ENCODE data around the gene TBC1D2B. TPM values are rescaled to one million over a fixed set of nuclear protein-coding genes. Genes with fewer than 3 reads are reported as not detected.

TBC1D2B gene
- total and polyA plus RNA-seq, 7 experiments from 2014 or later: 7.4 to 119 (median 76.6) TPM

- Histone ChIP-seq H3K27ac (ENCODE audit: low read depth, low read length) (peak overlapping the region; percentile 42), H3K4me1 (ENCODE audit: control insufficient read depth in 2 of 2, insufficient read depth in 2 of 2, low read length in 2 of 2) (peaks cover 67% of the 10 kb centered on the region in 2 donors), H3K27me3 (ENCODE audit: control insufficient read depth in 2 of 2, insufficient read depth in 2 of 2, low read length in 2 of 2) (no peaks in the 10 kb centered on the region), H3K36me3 (ENCODE audit: control insufficient read depth in 2 of 3, insufficient read depth in 3 of 3, low read length in 3 of 3) (peaks cover 0 to 3% (median 0%) of the 10 kb centered on the region in 3 experiments), H3K4me3 (ENCODE audit: low read length) (no peak overlapping the region), H3K9me3 (ENCODE audit: control insufficient read depth in 2 of 3, low read length in 3 of 3) (no peaks in the 10 kb centered on the region)
- peak overlapping the region; percentile 56 to 82 (median 77) for H3K4me3 Mint-ChIP-seq
- intact Hi-C loops (cut with micrococcal nuclease): loop anchor here (2.0 kb wide), 3 partner anchors 15 to 73 kb away; no protein-coding TSS in a partner anchor
- CTCF ChIA-PET: interaction anchor here (1.1 to 2.8 kb wide), 12 partner anchors 9 to 71 kb away, joined by 4 to 15 read pairs (median 5); no protein-coding TSS in a partner anchor
- H3K4me1 Mint-ChIP-seq: peaks cover 70 to 91% (median 83%) of the 10 kb centered on the region in 7 donors
- no peaks in the 10 kb centered on the region for H3K27me3 Mint-ChIP-seq
- peak in 2 of 9 donors; percentile 15 to 33 for DNase-seq
- ATAC-seq: no peak
- peak overlapping the region; percentile 71 to 97 (median 92) for H3K27ac Mint-ChIP-seq
- H3K9me3 Mint-ChIP-seq: no peaks in the 10 kb centered on the region
- peaks cover 0 to 29% (median 15%) of the 10 kb centered on the region in 5 donors for H3K36me3 Mint-ChIP-seq
- POLR2A ChIA-PET: interaction anchor here (1.1 to 5.7 kb wide), 9 partner anchors 12 to 69 kb away, joined by 3 to 78 read pairs (median 4); no protein-coding TSS in a partner anchor
Measured at GRCh38 chr15:78035321-78035751, 42.2 kb downstream of the TBC1D2B start.

DNA sequence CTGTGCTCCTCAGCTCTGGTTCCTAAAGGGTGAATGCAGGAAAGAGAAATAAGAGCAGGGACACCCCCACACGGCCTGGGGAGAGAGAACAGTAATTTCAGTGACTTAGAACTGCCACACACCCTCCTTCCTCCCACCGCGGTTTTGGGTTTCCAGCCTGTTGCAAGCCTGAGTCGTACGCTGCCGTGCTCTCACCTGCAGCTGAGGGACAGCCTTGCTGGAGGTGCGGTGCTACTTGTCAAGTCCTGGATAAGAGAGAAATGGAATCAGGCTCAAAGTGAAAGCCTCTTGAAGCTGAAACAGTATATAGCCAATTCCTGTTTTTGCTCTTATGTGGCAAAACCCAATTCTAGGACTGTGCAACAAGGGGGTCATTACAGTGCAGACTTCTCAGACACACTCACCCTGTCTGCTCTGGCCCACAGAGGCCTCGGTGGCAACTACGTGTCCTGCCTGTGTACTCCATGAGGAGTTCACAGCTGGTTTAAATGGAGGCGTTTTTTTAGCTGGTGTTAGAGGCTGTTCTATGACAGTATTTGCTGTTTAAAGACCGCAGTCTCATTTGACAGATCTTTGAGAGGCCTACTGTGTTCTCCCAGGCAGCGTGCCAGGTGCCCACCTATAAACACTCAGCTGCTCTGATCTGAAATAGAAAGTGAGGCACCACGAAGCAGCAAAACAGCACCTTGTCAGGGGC is 42.9 kb downstream of the TBC1D2B start:
- Mint-ChIP-seq H3K27me3 (no peaks in the 10 kb centered on the region), H3K9me3 (no peaks in the 10 kb centered on the region), H3K36me3 (peaks cover 0 to 25% (median 8%) of the 10 kb centered on the region in 5 donors), H3K4me3 (peak overlapping the region; percentile 56 to 82 (median 77)), H3K4me1 (peaks cover 65 to 84% (median 76%) of the 10 kb centered on the region in 7 donors), H3K27ac (peak overlapping the region; percentile 71 to 97 (median 92))
- Histone ChIP-seq H3K27ac (ENCODE audit: low read depth, low read length) (peak overlapping the region; percentile 42), H3K4me1 (ENCODE audit: control insufficient read depth in 2 of 2, insufficient read depth in 2 of 2, low read length in 2 of 2) (peaks cover 60% of the 10 kb centered on the region in 2 donors), H3K4me3 (ENCODE audit: low read length) (peak overlapping the region; percentile 21), H3K9me3 (ENCODE audit: control insufficient read depth in 2 of 3, low read length in 3 of 3) (no peaks in the 10 kb centered on the region), H3K27me3 (ENCODE audit: control insufficient read depth in 2 of 2, insufficient read depth in 2 of 2, low read length in 2 of 2) (no peaks in the 10 kb centered on the region), H3K36me3 (ENCODE audit: control insufficient read depth in 2 of 3, insufficient read depth in 3 of 3, low read length in 3 of 3) (peaks cover 0 to 5% (median 0%) of the 10 kb centered on the region in 3 experiments)
- CTCF ChIA-PET: interaction anchor here (0.6 to 2.8 kb wide), 14 partner anchors 10 to 206 kb away, joined by 4 to 15 read pairs (median 5); no protein-coding TSS in a partner anchor
- ATAC-seq: peak; percentile 87
- DNase-seq: peak; percentile 33 to 78 (median 75)
- intact Hi-C loops (cut with micrococcal nuclease): loop anchor here (1.0 to 2.0 kb wide), 9 partner anchors 8 to 74 kb away; partner anchors contain the start of gene TBC1D2B (in 1 of the 2)
- POLR2A ChIA-PET: interaction anchor here (0.8 to 5.7 kb wide), 16 partner anchors 9 to 839 kb away, joined by 3 to 78 read pairs (median 4); partner anchors contain the start of genes DNAJA4, MORF4L1 and TBC1D2B

GRCh38 chr15:78033864-78034263 is 43.6 kb downstream of the TBC1D2B start:
- H3K36me3 ChIP-seq (ENCODE audit: control insufficient read depth in 2 of 3, insufficient read depth in 3 of 3, low read length in 3 of 3): peaks cover 0 to 10% (median 0%) of the 10 kb centered on the region in 3 experiments
- peak overlapping the region; percentile 42 for H3K27ac ChIP-seq (ENCODE audit: low read depth, low read length)
- DNase-seq (peak in 7 of 9 donors; percentile 40 to 78 (median 67)), ATAC-seq (peak; percentile 63)
- no peaks in the 10 kb centered on the region for H3K27me3 ChIP-seq (ENCODE audit: control insufficient read depth in 2 of 2, insufficient read depth in 2 of 2, low read length in 2 of 2)
- Mint-ChIP-seq H3K27ac (peak overlapping the region; percentile 58 to 97 (median 92)), H3K4me3 (peak overlapping the region; percentile 51 to 82 (median 76)), H3K9me3 (no peaks in the 10 kb centered on the region), H3K36me3 (peaks cover 0 to 25% (median 8%) of the 10 kb centered on the region in 5 donors), H3K27me3 (no peaks in the 10 kb centered on the region), H3K4me1 (peaks cover 60 to 77% (median 68%) of the 10 kb centered on the region in 7 donors)
- H3K9me3 ChIP-seq (ENCODE audit: control insufficient read depth in 2 of 3, low read length in 3 of 3): no peaks in the 10 kb centered on the region
- H3K4me3 ChIP-seq (ENCODE audit: low read length): no peak overlapping the region
- ChIA-PET CTCF (interaction anchor here (0.6 to 2.8 kb wide), 9 partner anchors 17 to 207 kb away, joined by 3 to 15 read pairs (median 6); no protein-coding TSS in a partner anchor), POLR2A (interaction anchor here (0.6 to 5.7 kb wide), 14 partner anchors 9 to 840 kb away, joined by 3 to 78 read pairs (median 4); partner anchors contain the start of genes DNAJA4, MORF4L1 and TBC1D2B)
- peaks cover 52 to 57% of the 10 kb centered on the region in 2 donors for H3K4me1 ChIP-seq (ENCODE audit: control insufficient read depth in 2 of 2, insufficient read depth in 2 of 2, low read length in 2 of 2)
- intact Hi-C loops (cut with micrococcal nuclease): loop anchor here (1.0 to 2.0 kb wide), 9 partner anchors 8 to 75 kb away; partner anchors contain the start of gene TBC1D2B (in 1 of the 2)

DNA sequence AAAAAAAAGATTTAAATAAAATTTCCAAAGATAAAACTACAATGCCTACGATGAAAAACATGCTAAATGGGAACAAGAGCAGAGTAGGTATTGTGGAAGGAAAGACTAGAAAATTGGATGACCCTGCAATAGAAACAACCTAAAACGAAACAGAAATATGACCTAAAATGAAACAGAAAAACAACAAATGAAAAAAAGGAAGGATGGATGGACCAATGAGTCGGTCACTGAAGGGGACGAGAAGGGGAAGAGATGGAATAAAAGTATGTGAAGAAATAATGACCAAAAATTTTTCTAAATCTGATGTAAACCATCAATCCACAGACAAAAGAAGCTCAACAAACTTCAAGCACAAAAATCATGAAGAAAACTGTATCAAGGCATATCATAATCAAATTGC is 44.8 kb downstream of the TBC1D2B start:
- Mint-ChIP-seq H3K27me3 (no peaks in the 10 kb centered on the region), H3K4me1 (peaks cover 51 to 65% (median 57%) of the 10 kb centered on the region in 7 donors), H3K36me3 (peaks cover 3 to 22% (median 9%) of the 10 kb centered on the region in 5 donors), H3K4me3 (peak overlapping the region in 2 of 10 donors; percentile 14 to 44), H3K27ac (peak overlapping the region in 8 of 9 donors; percentile 2 to 93 (median 70)), H3K9me3 (no peaks in the 10 kb centered on the region)
- no peak for ATAC-seq
- DNase-seq: no peak
- no peak overlapping the region for H3K4me3 ChIP-seq (ENCODE audit: low read length)
- no peaks in the 10 kb centered on the region for H3K9me3 ChIP-seq (ENCODE audit: control insufficient read depth in 2 of 3, low read length in 3 of 3)
- H3K27me3 ChIP-seq (ENCODE audit: control insufficient read depth in 2 of 2, insufficient read depth in 2 of 2, low read length in 2 of 2): no peaks in the 10 kb centered on the region
- POLR2A ChIA-PET: interaction anchor here (0.6 to 5.7 kb wide), 3 partner anchors 18 to 266 kb away, joined by 3 to 78 read pairs (median 38); no protein-coding TSS in a partner anchor
- H3K36me3 ChIP-seq (ENCODE audit: control insufficient read depth in 2 of 3, insufficient read depth in 3 of 3, low read length in 3 of 3): peaks cover 0 to 21% (median 3%) of the 10 kb centered on the region in 3 experiments
- CTCF ChIA-PET: no interaction called here
- no peak overlapping the region for H3K27ac ChIP-seq (ENCODE audit: low read depth, low read length)
- H3K4me1 ChIP-seq (ENCODE audit: control insufficient read depth in 2 of 2, insufficient read depth in 2 of 2, low read length in 2 of 2): peaks cover 42 to 46% of the 10 kb centered on the region in 2 donors
- intact Hi-C loops (cut with micrococcal nuclease): no loop called here

GRCh38 chr15:78024883-78025282 is 52.6 kb downstream of the TBC1D2B start:
- ATAC-seq: no peak
- Histone ChIP-seq H3K36me3 (ENCODE audit: control insufficient read depth in 2 of 3, insufficient read depth in 3 of 3, low read length in 3 of 3) (peaks cover 19 to 77% (median 22%) of the 10 kb centered on the region in 3 experiments), H3K27me3 (ENCODE audit: control insufficient read depth in 2 of 2, insufficient read depth in 2 of 2, low read length in 2 of 2) (no peaks in the 10 kb centered on the region), H3K9me3 (ENCODE audit: control insufficient read depth in 2 of 3, low read length in 3 of 3) (no peaks in the 10 kb centered on the region), H3K4me1 (ENCODE audit: control insufficient read depth in 2 of 2, insufficient read depth in 2 of 2, low read length in 2 of 2) (no peaks in the 10 kb centered on the region), H3K27ac (ENCODE audit: low read depth, low read length) (no peak overlapping the region), H3K4me3 (ENCODE audit: low read length) (no peak overlapping the region)
- intact Hi-C loops (cut with micrococcal nuclease): no loop called here
- CTCF ChIA-PET: no interaction called here
- Mint-ChIP-seq H3K9me3 (no peaks in the 10 kb centered on the region), H3K27me3 (no peaks in the 10 kb centered on the region), H3K27ac (peak overlapping the region in 3 of 9 donors; percentile 27 to 76 (median 31)), H3K36me3 (peaks cover 7 to 63% (median 43%) of the 10 kb centered on the region in 5 donors), H3K4me3 (no peak overlapping the region), H3K4me1 (peaks cover 0 to 14% (median 6%) of the 10 kb centered on the region in 7 donors)
- no peak for DNase-seq
- POLR2A ChIA-PET: no interaction called here

DNA sequence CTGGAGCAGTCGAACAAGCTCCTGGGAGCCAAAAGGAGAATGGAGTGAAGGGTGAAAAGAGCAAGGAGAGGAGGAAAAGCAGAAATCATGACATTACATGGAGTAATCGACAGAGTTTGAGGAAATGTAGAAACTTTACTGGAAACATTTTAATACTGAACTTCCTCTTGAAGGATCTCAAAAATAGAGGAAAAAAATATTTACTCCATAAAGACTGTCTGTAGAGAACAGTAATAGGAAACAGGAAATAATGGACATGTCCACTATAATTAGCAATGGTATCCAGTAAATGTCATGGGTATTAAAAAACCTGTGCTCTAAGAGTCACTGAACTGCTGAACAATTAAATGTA is 53.0 kb downstream of the TBC1D2B start:
- H3K4me1 Mint-ChIP-seq: peaks cover 1 to 14% (median 7%) of the 10 kb centered on the region in 7 donors
- H3K4me1 ChIP-seq (ENCODE audit: control insufficient read depth in 2 of 2, insufficient read depth in 2 of 2, low read length in 2 of 2): no peaks in the 10 kb centered on the region
- no peak overlapping the region for H3K27ac ChIP-seq (ENCODE audit: low read depth, low read length)
- H3K27ac Mint-ChIP-seq: peak overlapping the region in 1 of 9 donors; percentile 76
- H3K9me3 Mint-ChIP-seq: no peaks in the 10 kb centered on the region
- ChIA-PET POLR2A (no interaction called here), CTCF (no interaction called here)
- intact Hi-C loops (cut with micrococcal nuclease): no loop called here
- no peak overlapping the region for H3K4me3 Mint-ChIP-seq
- DNase-seq (no peak), ATAC-seq (no peak)
- no peaks in the 10 kb centered on the region for H3K9me3 ChIP-seq (ENCODE audit: control insufficient read depth in 2 of 3, low read length in 3 of 3)
- peaks cover 7 to 62% (median 42%) of the 10 kb centered on the region in 5 donors for H3K36me3 Mint-ChIP-seq
- H3K36me3 ChIP-seq (ENCODE audit: control insufficient read depth in 2 of 3, insufficient read depth in 3 of 3, low read length in 3 of 3): peaks cover 19 to 73% (median 22%) of the 10 kb centered on the region in 3 experiments
- H3K27me3 ChIP-seq (ENCODE audit: control insufficient read depth in 2 of 2, insufficient read depth in 2 of 2, low read length in 2 of 2): no peaks in the 10 kb centered on the region
- no peak overlapping the region for H3K4me3 ChIP-seq (ENCODE audit: low read length)
- H3K27me3 Mint-ChIP-seq: no peaks in the 10 kb centered on the region

Data from naive thymus-derived CD4-positive, alpha-beta T cell (primary cell).